GM23338 (cell line): ENCODE measurements around the gene ZSCAN5B. TPM values are rescaled to one million over a fixed set of nuclear protein-coding genes. Genes with fewer than 3 reads are reported as not detected.

Source experiments
- ATAC-seq: fragments of 200-7000 bp; cut with Tn5 transposase; 3 replicates; pipeline ENCODE4 v1.9.1; 2020
- DNase-seq: peaks from one replicate; pipeline ENCODE4 v3.0.0-alpha.2; 2015; ENCODE audit warnings: low spot score
- H2AFZ ChIP-seq: fragments of 200-600 bp; sonication (generic); 2 replicates; pipeline ENCODE4 v1.8.0; 2016; ENCODE audit warnings: antibody characterized with exemption, mild to moderate bottlenecking, moderate library complexity
- H3F3A ChIP-seq: fragments of 200-600 bp; sonication (generic); replicated peaks from 2 replicates; pipeline ENCODE4 v1.8.0; 2017; ENCODE audit warnings: antibody characterized with exemption, mixed run types, low read depth
- H3K27ac ChIP-seq: fragments of 200-600 bp; sonication (generic); 2 replicates; pipeline ENCODE4 v1.6.1; 2016; ENCODE audit warnings: low read depth
- H3K27me3 ChIP-seq: fragments of 200-600 bp; sonication (generic); 2 replicates; pipeline ENCODE4 v1.8.0; 2016; ENCODE audit warnings: mild to moderate bottlenecking, mixed run types, moderate library complexity; ENCODE audit not compliant: insufficient read depth
- H3K36me3 ChIP-seq: fragments of 200-600 bp; sonication (generic); 2 replicates; pipeline ENCODE4 v1.8.0; 2016; ENCODE audit warnings: mild to moderate bottlenecking; ENCODE audit not compliant: insufficient read depth
- H3K4me1 ChIP-seq: fragments of 200-600 bp; sonication (generic); 2 replicates; pipeline ENCODE4 v1.8.0; 2016; ENCODE audit warnings: mild to moderate bottlenecking, moderate library complexity; ENCODE audit not compliant: insufficient read depth
- H3K4me2 ChIP-seq: fragments of 200-600 bp; sonication (generic); 2 replicates; pipeline ENCODE4 v1.7.1; 2017; ENCODE audit warnings: mixed run types
- H3K4me3 ChIP-seq: fragments of 200-600 bp; sonication (generic); 2 replicates; pipeline ENCODE4 v1.6.1; 2016; ENCODE audit warnings: mixed run types
- H3K79me2 ChIP-seq: fragments of 200-600 bp; sonication (generic); replicated peaks from 2 replicates; pipeline ENCODE4 v1.8.0; 2017; ENCODE audit warnings: mild to moderate bottlenecking; ENCODE audit not compliant: insufficient read depth
- H3K9me2 ChIP-seq: fragments of 200-600 bp; sonication (generic); 2 replicates; pipeline ENCODE4 v1.8.0; 2017; ENCODE audit not compliant: insufficient read depth
- H4K20me1 ChIP-seq: fragments of 200-600 bp; sonication (generic); replicated peaks from 2 replicates; pipeline ENCODE4 v1.8.0; 2017; ENCODE audit warnings: mild to moderate bottlenecking; ENCODE audit not compliant: insufficient read depth
- H3K27ac Mint-ChIP-seq: 2 replicates; pipeline ENCODE4 v1.8.0; 2020; ENCODE audit warnings: inconsistent platforms, mild to moderate bottlenecking, moderate library complexity, mixed read lengths
- H3K27me3 Mint-ChIP-seq: 3 replicates; pipeline ENCODE4 v1.8.0; 2022; ENCODE audit warnings: low read depth, mild to moderate bottlenecking, moderate library complexity, mixed read lengths, inconsistent platforms; ENCODE audit not compliant: insufficient read depth, poor library complexity
- H3K36me3 Mint-ChIP-seq: 3 replicates; pipeline ENCODE4 v1.8.0; 2021; ENCODE audit warnings: low read depth, mild to moderate bottlenecking, inconsistent platforms, moderate library complexity, mixed read lengths
- H3K4me1 Mint-ChIP-seq: 3 replicates; pipeline ENCODE4 v1.8.0; 2020; ENCODE audit warnings: mild to moderate bottlenecking, inconsistent platforms, mixed read lengths
- H3K4me3 Mint-ChIP-seq: 3 replicates; pipeline ENCODE4 v1.8.0; 2021; ENCODE audit warnings: moderate library complexity, mild to moderate bottlenecking, inconsistent platforms, mixed read lengths
- H3K9me3 Mint-ChIP-seq: 3 replicates; pipeline ENCODE4 v1.8.0; 2020; ENCODE audit warnings: moderate library complexity, mild to moderate bottlenecking, inconsistent platforms, mixed read lengths
- CREB1 ChIP-seq: fragments of 250-450 bp; sonication (Bioruptor Pico); IDR thresholded peaks from 2 replicates; pipeline ENCODE4 v1.5.0; 2020; ENCODE audit warnings: low read depth, mild to moderate bottlenecking, moderate library complexity
- EZH2phosphoT487 ChIP-seq: fragments of 200-600 bp; sonication (generic); IDR thresholded peaks from one replicate; pipeline ENCODE4 v1.8.1; 2018; ENCODE audit warnings: antibody characterized with exemption; ENCODE audit not compliant: unreplicated experiment
- JUNB ChIP-seq: IDR thresholded peaks from one replicate; pipeline ENCODE4 v1.6.1; 2016; ENCODE audit warnings: antibody characterized with exemption; ENCODE audit not compliant: unreplicated experiment
- NANOG ChIP-seq: IDR thresholded peaks from 2 replicates; pipeline ENCODE4 v1.6.1; 2016; ENCODE audit warnings: antibody characterized with exemption, borderline replicate concordance
- POLR2AphosphoS5 ChIP-seq: IDR thresholded peaks from 2 replicates; pipeline ENCODE4 v1.6.1; 2016; ENCODE audit warnings: antibody characterized with exemption, low read depth
- STAT1 ChIP-seq: IDR thresholded peaks from one replicate; pipeline ENCODE4 v1.6.1; 2016; ENCODE audit warnings: antibody characterized with exemption; ENCODE audit not compliant: unreplicated experiment
- ZNF114 ChIP-seq: fragments of 250-450 bp; sonication (Bioruptor Pico); IDR thresholded peaks from 2 replicates; pipeline ENCODE4 v1.5.0; 2020; ENCODE audit warnings: mild to moderate bottlenecking, moderate library complexity
- ZNF331 ChIP-seq: fragments of 250-450 bp; sonication (Bioruptor Pico); IDR thresholded peaks from 2 replicates; pipeline ENCODE4 v1.5.0; 2020; ENCODE audit warnings: low read depth, mild to moderate bottlenecking, moderate library complexity
- polyA plus RNA-seq: library from polyadenylated mRNA; unstranded; fragments of >200 nt; fragmentation: Nextera tagmentation; extraction: Ambion mirVana; gene quantifications from 2 replicates; pipeline ENCODE4 v1.2.1, GENCODE V29; 2016
- total RNA-seq: library from RNA; depleted of rRNA; stranded (reverse); fragments of >200 nt; shearing (Covaris generic); gene quantifications from 2 replicates; pipeline ENCODE4 v1.2.3, GENCODE V29; 2014
- TF ChIP-seq, protein P1 (sequence below): IDR thresholded peaks from one replicate; pipeline ENCODE4 v1.6.1; 2018; ENCODE audit warnings: antibody characterized with exemption; ENCODE audit not compliant: unreplicated experiment
- TF ChIP-seq, protein P2 (sequence below): IDR thresholded peaks from 2 replicates; pipeline ENCODE4 v1.6.1; 2016; ENCODE audit warnings: antibody characterized with exemption
- TF ChIP-seq, protein P3 (sequence below), 2 experiments: fragments of 200-600 bp in 1 of 2; sonication (generic) in 1 of 2; conservative IDR thresholded peaks; 2 replicates each; pipeline versions ENCODE4 v1.5.1 to v1.6.1; 2016 to 2017; ENCODE audit warnings: antibody characterized with exemption in 2 of 2, low read depth in 2 of 2, mild to moderate bottlenecking in 2 of 2, moderate library complexity in 1 of 2

The ZSCAN5B gene
- total and polyA plus RNA-seq, 2 experiments from 2014 or later: 0.10 TPM; not detected in 1

- Mint-ChIP-seq H3K27me3 (peaks cover 7% of the 10 kb centered on the region), H3K36me3 (no peaks in the 10 kb centered on the region; the same call in 2 of the 3 replicates), H3K4me3 (no peak overlapping the region), H3K27ac (no peak overlapping the region), H3K4me1 (peaks cover 7% of the 10 kb centered on the region), H3K9me3 (no peaks in the 10 kb centered on the region; the same call in 2 of the 3 replicates)
- Histone ChIP-seq H3F3A (no peaks in the 10 kb centered on the region), H4K20me1 (no peaks in the 10 kb centered on the region), H2AFZ (no peak overlapping the region), H3K9me2 (no peaks in the 10 kb centered on the region), H3K4me3 (no peak overlapping the region), H3K79me2 (no peaks in the 10 kb centered on the region), H3K4me2 (no peak overlapping the region), H3K36me3 (no peaks in the 10 kb centered on the region), H3K4me1 (no peaks in the 10 kb centered on the region), H3K27me3 (no peaks in the 10 kb centered on the region), H3K27ac (no peak overlapping the region)
- TF ChIP-seq STAT1 (no peak), ZNF114 (CRISPR knock-in tag) (no peak), ZNF331 (CRISPR knock-in tag) (no peak), CREB1 (CRISPR knock-in tag) (no peak), EZH2phosphoT487 (no peak), NANOG (no peak), JUNB (no peak), POLR2AphosphoS5 (no peak)
- TF ChIP-seq, protein P1, sequence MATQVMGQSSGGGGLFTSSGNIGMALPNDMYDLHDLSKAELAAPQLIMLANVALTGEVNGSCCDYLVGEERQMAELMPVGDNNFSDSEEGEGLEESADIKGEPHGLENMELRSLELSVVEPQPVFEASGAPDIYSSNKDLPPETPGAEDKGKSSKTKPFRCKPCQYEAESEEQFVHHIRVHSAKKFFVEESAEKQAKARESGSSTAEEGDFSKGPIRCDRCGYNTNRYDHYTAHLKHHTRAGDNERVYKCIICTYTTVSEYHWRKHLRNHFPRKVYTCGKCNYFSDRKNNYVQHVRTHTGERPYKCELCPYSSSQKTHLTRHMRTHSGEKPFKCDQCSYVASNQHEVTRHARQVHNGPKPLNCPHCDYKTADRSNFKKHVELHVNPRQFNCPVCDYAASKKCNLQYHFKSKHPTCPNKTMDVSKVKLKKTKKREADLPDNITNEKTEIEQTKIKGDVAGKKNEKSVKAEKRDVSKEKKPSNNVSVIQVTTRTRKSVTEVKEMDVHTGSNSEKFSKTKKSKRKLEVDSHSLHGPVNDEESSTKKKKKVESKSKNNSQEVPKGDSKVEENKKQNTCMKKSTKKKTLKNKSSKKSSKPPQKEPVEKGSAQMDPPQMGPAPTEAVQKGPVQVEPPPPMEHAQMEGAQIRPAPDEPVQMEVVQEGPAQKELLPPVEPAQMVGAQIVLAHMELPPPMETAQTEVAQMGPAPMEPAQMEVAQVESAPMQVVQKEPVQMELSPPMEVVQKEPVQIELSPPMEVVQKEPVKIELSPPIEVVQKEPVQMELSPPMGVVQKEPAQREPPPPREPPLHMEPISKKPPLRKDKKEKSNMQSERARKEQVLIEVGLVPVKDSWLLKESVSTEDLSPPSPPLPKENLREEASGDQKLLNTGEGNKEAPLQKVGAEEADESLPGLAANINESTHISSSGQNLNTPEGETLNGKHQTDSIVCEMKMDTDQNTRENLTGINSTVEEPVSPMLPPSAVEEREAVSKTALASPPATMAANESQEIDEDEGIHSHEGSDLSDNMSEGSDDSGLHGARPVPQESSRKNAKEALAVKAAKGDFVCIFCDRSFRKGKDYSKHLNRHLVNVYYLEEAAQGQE: no peak
- TF ChIP-seq, protein P2, sequence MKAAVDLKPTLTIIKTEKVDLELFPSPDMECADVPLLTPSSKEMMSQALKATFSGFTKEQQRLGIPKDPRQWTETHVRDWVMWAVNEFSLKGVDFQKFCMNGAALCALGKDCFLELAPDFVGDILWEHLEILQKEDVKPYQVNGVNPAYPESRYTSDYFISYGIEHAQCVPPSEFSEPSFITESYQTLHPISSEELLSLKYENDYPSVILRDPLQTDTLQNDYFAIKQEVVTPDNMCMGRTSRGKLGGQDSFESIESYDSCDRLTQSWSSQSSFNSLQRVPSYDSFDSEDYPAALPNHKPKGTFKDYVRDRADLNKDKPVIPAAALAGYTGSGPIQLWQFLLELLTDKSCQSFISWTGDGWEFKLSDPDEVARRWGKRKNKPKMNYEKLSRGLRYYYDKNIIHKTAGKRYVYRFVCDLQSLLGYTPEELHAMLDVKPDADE: no peak
- TF ChIP-seq, protein P3, sequence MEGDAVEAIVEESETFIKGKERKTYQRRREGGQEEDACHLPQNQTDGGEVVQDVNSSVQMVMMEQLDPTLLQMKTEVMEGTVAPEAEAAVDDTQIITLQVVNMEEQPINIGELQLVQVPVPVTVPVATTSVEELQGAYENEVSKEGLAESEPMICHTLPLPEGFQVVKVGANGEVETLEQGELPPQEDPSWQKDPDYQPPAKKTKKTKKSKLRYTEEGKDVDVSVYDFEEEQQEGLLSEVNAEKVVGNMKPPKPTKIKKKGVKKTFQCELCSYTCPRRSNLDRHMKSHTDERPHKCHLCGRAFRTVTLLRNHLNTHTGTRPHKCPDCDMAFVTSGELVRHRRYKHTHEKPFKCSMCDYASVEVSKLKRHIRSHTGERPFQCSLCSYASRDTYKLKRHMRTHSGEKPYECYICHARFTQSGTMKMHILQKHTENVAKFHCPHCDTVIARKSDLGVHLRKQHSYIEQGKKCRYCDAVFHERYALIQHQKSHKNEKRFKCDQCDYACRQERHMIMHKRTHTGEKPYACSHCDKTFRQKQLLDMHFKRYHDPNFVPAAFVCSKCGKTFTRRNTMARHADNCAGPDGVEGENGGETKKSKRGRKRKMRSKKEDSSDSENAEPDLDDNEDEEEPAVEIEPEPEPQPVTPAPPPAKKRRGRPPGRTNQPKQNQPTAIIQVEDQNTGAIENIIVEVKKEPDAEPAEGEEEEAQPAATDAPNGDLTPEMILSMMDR (conservative IDR thresholded peaks at IDR 0.05; ENCODE audit: low read depth in 2 of 2): no peak
- DNase-seq (no peak), ATAC-seq (no peak)
Observed at GRCh38 chr19:56177564-56178243, 19.9 kb downstream of the ZSCAN5B start.
